ENCODE data around the gene ASF1B.

ASF1B gene

DNA sequence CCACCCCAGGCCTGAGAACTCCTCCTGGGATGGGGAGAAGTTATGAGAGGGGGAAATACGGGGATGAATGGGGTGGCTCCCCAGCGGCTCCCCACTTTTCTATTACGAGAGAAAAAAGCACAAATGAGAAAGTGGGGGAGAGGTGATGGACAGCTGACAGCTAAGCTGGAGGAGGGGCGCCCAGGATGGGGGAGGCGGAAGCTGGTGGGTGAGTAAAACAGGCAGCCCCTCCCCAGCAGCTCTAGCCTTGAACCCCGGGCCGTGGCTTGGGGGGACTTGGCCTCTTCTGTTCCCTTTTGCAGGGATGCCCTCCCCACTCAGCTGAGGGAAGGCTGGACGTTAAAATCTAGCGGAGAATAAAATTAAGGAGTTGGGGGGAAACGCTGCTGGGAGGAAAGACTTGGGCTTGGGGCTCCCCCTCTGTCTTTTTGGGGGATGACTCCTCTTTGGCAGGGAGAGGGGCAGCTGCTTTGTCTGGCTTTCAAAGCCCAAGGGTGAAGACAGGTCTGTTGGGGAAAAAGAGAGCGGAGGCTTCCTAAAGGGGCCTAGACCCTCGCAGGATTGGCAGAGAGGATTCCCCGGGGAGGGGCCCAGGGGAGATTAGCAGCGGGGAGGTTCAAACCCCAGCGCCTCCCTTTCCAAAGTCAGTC lies 44.5 kb downstream of the ASF1B start:
- DNase-seq (ENCODE audit: low read depth) = no peak
- peak overlapping the region; percentile 82 for H3K4me3 ChIP-seq (ENCODE audit: low read depth, low read length)

DNA sequence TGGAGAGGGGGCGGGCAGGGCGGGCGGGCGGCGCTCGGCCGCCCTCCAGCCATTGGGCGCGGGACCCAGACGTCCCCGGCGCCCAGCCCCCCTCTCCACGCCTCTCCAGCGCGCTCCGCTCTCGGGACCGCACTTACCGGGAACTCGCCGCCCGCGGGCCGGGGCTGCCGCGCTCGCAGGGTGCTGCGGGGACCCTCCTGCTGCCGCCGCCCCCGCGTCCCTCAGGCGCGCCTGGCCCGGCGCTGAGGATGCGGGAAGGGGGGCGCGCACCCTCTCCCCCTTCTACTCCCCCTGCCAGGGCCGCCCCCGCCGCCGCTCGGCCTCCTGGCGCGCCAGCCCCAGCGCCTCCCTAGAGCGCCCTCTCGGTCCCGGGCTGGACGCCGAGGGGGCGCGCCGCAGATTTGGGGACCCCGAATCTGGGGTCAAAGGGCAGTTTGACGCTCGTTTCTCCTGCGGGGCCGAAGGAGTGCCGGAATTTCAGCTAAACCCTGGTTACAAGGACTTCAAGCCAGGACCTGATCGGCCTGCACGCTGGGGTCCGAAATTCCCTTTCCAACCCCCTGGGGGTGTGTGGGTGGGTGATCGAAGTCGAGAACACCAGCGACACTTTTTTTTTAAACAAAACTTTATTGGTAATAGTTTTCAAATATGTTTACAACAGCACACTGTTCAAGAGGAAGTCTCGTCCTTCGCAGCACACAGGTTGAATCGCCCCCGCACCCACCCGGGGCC lies 45.1 kb downstream of the ASF1B start:
- DNase-seq (ENCODE audit: low read depth) = no peak
- H3K4me3 ChIP-seq (ENCODE audit: low read depth, low read length) = peak overlapping the region; percentile 82

DNA sequence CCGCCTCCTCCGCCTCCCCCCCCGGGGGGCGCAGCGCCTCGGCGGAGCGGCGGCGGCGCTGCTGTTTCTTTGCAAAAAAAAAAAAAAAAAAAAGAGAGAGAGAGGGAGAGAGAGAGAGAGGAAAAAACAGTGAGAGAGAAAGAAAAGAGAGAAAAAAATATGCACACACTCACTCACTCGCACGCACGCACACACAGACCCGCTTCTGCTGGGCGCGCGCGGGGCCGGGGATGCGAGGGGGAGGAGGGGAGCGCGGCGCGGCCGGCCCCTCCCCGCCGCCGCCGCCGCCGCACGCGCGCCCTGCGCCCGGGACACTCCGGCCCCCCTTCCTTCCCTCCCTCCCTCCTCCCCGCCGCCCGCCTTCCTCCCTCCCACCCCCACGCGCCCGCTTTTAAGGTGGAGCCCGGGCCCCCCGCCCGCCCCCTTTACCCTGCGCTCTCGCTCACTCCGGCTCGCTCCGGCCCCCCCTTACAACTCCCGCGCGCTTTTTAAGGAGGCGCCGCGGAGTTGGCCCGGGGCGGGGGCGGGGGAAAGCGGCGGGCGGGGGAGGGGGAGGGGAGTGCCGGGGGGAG lies 45.8 kb downstream of the ASF1B start, which contains the start of gene SAMD1:
TSS of gene SAMD1 (minus strand) at position 243 of the 572 bp plus-strand sequence.
- peak; percentile 78 for DNase-seq (ENCODE audit: low read depth)
- peak within 1 kb of the TSS; percentile 82 for H3K4me3 ChIP-seq (ENCODE audit: low read depth, low read length)

DNA sequence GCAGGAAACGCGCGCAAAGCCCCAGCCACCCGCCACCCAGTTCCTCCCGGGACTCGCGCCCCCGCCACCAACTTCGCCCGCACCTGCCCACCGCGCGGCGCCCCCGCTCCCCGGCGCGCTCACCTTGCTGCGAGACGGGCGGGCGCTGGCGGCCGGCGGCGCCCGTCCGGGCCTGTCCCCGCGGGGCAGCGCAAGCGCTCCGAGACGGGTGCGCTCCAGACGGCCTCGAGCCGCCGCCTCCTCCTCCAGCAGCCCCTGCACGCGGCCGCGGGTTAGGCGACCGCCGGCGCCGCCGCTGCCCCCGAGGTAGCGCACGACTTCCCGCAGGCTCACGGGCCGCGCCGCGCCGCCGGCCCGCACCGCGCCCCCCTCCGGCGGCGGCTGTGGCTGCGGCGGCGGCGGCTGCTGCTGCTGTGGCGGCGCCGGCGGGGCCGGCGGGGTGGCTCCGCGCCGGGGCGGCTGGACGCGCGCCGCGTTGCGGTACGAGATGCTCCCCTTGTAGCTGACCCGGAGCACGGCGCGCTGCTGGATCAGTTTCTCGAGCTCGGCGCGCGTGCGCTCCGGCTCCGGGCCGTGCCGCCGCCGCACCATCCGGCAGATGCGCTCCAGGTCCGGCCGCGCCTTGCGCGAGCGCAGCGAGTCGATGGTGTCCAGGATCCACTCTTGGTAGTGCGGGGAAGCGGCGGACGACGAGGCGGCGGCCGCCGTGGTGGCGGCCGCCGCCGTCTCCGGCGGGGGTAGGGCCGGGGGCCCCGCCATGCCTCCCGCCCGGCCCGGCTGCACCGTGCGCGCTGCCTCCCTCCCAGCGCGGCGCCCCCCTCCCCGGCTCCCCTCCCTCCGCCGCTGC lies 46.5 kb downstream of the ASF1B start:
- DNase-seq (ENCODE audit: low read depth) = no peak
- H3K4me3 ChIP-seq (ENCODE audit: low read depth, low read length) = peak overlapping the region; percentile 59

DNA sequence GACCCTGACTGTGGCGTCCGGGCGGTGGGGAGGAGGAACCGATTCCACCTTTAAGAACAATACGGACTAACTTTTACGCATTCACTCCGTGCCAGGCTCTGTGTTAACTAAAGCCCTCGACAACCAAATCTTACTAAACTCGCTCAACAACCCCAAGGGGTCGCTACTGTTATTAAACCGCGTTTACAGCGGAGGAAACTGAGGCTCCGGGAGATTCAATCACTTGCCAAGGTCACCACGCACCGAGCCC lies 47.1 kb downstream of the ASF1B start:
- H3K4me3 ChIP-seq (ENCODE audit: low read depth, low read length) = peak overlapping the region; percentile 59
- no peak for DNase-seq (ENCODE audit: low read depth)

DNA sequence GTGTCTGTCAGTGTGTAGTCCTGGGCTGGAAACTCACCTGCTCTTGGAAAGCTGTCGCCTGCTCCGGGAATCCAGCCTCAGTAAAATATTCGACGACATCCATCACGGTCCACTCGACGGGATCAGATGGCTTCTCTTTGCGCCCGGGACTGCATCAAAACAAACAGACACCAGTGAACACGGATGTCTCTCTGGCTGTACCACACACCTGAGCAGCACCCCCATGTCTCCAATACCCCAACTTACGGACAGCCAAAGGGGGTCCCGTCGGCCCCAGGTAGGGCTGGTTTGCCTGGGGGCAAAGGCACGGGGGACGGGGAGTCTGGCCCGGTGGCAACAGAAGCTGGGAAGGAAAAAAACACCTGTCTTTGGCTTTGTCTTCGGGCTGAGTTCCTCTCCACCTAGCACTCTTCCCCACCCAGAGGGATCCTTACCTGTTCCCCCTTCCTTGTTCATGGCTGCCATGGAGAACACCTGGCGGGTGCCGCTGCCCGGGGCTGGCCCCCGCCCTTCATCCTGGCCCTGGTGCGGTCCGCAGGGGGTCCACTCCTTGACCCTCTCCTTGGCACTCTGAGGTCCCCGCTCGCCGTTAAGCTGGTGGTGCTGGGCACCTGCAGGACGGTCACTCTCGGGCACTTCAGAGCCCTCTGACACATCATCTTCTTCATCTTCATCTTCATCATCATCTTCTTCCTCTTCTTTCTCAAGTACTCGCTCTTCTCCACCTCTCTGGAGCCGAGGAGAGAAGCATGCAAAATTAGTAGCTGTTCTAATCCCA lies 47.6 kb downstream of the ASF1B start:
- H3K4me3 ChIP-seq (ENCODE audit: low read depth, low read length) = peak overlapping the region; percentile 59
- DNase-seq (ENCODE audit: low read depth) = no peak

DNA sequence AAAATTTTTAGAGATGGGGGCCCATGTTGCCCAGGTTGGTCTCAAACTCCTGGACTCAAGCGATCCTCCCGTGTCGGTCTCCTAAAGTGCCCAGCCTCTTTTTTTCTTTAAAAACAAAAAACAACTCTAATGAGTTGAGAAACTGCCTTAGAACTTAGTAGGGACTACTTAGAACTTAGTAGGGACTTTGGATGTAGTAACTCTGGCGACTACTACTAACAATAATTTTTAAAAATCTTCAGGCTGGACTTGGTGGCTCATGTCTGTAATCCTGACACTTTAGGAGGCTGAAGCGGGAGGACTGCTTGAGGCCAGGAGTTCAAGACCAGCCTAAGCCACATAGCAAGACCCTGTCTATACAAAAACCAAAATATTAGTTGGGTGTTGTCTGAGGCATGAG lies 50.3 kb downstream of the ASF1B start:
- DNase-seq (ENCODE audit: low read depth) = no peak
- H3K4me3 ChIP-seq (ENCODE audit: low read depth, low read length) = no peak overlapping the region

DNA sequence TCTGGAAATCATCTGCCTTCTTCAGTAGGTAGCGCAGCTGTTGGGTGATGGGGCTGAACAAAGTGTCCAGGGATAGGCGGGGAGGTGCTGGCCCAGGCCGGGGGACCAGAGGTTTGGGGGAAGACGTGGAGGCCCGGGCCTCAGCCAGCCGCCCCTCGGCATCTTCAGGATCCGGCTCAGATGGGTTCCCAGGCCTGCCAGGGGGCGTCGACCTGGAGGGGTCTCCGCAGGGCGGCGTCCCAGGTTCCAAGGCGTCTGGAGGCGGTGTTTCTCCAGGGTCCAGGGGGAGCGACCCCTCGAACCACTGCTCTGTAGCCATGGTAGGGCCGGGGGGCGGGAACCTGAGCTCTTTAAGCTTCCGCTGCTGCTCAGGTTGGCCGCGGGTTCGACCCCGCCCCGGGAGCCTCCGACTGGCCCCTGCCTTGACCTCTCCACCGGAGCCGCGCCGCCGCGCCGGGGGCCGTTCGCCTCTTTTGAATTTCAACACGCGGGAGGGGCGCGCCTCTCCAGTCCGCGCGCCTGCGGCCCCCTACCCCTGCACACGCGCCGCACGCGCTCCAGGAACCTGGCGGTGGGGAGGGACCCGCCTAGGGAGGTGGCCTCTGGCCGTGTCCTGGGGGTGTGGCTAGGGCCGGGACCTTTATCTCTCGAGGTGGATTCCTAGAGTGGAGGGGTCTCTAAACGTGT lies 50.9 kb downstream of the ASF1B start, which contains the start of gene C19orf67:
TSS of gene C19orf67 (minus strand) at position 475 of the 687 bp plus-strand sequence. CDS start at position 319, 156 bp downstream.
- DNase-seq (ENCODE audit: low read depth) = no peak
- H3K4me3 ChIP-seq (ENCODE audit: low read depth, low read length) = no peak within 1 kb of the TSS

DNA sequence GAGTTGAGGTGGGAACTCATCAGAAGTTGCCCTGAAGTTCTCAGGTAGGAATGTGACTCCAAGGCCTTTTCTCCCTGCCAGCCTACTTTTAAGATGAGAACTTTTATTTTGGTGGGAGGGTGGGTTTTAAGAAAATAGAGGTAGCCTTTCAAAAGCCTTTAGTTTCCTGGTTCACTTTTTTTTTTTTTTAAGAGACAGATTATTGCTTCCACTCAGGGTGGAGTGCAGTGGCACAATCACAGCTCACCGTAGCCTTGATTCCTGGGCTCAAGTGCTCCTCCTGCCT lies 53.8 kb downstream of the ASF1B start:
- no peak overlapping the region for H3K4me3 ChIP-seq (ENCODE audit: low read depth, low read length)
- no peak for DNase-seq (ENCODE audit: low read depth)

DNA sequence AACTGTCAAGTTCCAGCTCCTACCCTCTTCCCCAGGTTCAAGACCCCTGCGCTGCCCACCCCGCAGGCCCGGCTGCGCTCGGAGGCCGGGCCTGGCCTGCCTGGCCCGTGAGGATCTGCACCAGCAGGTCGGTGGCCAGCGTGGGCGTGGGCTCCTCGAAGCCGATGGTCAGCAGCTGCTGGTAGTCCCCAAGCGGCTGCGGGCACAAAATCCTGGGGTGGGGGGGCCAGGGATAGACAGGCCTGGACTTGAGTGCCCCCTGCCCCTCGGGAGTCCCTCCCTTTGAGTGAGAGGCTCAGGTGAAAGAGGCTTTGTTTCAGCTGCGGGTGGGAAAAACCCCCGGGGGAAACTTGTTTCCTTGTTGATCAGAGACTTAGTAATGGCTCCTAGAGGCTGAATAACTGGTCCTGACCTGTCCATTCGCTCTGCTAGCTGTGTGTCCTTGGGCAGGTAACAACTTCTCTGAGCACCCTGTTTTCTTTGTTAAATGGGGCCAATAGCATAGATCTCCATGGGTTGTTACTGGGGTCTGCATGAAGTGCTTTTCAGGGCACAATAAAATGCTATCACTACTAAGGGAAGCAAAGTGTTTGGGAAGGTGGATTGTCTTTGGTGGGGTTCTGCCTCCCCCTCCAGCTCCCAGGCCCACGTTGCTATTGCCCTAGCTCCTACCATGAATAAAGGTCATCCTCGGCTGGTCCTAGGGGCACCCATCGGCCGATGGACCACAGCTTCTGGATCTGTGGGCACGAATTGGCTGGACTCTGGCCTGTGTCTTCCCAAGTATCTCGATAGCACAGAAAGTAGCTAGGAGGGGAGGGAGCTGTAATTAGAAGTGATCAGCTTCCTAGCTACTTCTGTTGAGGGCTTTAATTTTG lies 54.4 kb downstream of the ASF1B start:
- no peak for DNase-seq (ENCODE audit: low read depth)

DNA sequence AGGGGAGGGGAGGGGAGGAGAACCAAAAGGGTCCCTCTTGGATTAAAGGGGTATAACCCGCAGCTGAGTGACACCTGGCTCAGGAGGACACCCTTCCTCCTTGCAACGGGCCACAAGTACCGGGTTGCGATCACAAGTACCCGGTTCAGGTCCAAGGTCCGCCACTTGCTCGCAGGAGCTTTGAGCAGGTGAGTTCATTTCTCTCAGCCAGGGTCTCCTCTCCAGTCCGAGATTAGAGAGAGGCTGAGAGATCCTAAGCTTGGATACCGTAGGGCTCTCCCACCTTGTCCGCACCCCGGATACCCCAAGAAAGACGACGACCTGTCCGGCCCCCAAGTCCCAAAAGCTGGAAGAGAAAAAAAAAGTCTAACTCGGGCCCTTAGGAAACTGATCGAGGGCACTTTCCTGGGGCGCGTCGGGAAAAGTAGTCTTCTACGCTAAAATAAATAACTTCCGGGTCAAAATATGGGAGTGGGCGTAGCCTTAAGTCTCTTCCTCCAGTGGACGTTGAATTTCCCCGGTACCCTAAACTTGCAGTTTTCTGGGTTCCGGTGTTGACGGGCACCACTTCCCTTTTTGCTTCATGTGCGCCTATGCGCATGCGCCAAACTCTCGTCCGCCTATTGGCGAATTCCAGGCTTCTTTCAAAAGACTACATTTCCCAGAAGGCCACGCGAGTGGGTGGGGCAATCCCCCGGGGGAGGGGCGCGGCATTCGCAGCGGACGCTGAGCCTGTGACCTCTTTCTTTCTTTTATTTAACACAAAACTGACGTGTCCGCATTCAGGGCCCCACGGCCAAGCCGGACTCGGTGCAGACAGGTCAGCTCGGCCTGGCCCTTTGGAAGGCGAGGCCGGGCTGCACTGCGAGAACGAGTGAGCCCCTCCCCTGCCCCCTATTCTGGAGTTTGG lies 55.2 kb downstream of the ASF1B start:
- DNase-seq (ENCODE audit: low read depth) = peak; percentile 95
- peak overlapping the region; percentile 77 for H3K4me3 ChIP-seq (ENCODE audit: low read depth, low read length)

More for the DNA sequence above, 54.4 kb downstream of the ASF1B start:
- H3K4me3 ChIP-seq (ENCODE audit: low read depth, low read length) = peak overlapping the region; percentile 77

DNA sequence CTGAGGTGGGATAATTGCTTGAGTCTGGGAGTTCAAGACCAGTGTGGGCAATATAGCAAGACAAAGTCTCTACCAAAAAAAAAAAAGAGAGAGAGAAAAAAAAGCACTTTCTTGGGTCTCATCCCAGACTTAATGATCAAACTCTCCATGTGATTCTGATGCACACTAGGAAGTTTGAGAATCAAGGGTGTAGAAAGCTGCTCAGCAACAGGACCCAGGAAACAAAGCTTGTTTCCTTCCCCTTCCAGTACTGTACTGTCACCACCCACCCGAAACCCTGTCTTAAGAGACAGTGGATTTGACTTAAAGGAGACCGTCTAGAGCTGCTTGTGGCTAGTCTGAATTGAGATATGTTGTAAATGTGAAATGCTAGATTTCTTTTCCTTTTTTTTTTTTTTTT lies 58.0 kb downstream of the ASF1B start:
- H3K4me3 ChIP-seq (ENCODE audit: low read depth, low read length) = no peak overlapping the region
- no peak for DNase-seq (ENCODE audit: low read depth)

DNA sequence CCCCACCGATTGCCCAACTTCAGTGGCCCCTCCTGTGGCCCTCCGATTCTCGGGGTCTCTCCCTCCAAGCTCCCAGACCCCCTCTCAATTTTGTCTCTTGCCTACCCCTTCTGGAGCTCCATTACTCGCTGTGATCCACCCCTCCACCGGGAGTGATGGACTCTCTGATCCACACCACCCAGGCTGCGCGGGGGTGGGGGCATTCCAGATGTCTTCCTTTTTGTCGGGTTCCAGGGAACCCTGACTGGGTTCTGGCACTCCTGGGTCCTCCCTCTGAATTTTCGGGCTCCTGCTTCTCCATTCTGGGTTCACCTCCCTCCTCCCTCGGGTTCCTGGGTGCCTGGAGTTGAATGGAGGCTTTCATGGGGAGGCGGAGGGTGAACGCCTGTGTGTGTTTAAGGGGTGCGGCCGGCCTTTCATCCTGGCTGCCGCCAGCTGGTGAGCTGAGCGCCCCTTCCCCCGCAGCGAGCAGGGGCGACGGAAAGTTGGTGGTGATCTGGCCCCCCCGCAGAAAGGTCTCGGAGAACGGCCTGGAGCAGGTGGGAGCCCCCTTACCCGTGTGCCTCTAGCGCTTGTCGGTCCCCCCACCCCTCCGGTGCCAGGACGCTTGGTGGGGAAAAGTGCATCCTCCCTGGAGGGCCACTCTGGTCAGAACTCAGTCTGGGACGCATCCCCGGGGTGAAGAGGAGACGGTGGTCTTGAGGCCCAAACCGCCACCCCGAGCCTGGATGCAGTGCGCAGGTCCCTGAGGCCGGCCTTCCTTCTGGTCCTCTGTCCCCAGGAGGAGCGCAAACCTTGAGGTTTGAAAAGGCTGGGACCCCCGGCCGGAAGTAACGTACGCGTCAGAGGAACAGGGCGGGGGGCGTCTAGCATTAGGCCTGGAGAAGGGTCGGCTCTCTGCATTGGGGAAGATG lies 62.2 kb downstream of the ASF1B start:
- no peak for DNase-seq (ENCODE audit: low read depth)
- H3K4me3 ChIP-seq (ENCODE audit: low read depth, low read length) = peak overlapping the region; percentile 62

DNA sequence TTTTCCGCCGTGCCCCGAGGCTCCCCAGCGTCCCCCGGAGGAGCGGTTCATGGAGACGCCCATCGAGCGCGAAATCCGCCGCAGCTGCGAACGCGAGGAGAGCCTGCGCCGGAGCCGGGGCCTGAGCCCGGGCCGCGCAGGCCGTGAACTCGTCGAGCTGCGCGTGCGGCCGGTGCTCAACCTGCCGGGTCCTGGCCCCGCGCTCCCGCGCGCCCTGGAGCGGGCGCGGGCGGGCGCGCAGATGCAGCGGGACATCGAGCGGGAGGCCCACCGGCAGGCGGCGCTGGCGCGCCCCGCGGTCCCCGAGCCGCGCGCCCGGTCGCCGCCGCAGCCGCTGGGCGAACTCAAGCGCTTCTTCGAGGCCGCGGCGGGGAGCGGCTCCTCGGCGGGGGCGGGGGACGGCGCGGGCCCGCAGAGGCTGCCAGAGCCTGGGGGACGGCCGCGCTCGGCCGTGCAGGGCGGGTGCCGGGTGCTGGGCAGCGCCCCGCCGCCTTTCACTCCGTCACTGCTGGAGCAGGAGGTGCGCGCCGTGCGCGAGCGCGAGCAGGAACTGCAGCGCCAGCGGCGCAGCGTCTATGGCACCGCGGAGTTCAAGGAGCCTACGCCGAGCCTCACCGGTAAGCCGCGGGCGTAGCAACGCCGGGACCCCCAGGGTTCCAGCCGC lies 63.0 kb downstream of the ASF1B start:
- no peak for DNase-seq (ENCODE audit: low read depth)
- peak overlapping the region; percentile 62 for H3K4me3 ChIP-seq (ENCODE audit: low read depth, low read length)

DNA sequence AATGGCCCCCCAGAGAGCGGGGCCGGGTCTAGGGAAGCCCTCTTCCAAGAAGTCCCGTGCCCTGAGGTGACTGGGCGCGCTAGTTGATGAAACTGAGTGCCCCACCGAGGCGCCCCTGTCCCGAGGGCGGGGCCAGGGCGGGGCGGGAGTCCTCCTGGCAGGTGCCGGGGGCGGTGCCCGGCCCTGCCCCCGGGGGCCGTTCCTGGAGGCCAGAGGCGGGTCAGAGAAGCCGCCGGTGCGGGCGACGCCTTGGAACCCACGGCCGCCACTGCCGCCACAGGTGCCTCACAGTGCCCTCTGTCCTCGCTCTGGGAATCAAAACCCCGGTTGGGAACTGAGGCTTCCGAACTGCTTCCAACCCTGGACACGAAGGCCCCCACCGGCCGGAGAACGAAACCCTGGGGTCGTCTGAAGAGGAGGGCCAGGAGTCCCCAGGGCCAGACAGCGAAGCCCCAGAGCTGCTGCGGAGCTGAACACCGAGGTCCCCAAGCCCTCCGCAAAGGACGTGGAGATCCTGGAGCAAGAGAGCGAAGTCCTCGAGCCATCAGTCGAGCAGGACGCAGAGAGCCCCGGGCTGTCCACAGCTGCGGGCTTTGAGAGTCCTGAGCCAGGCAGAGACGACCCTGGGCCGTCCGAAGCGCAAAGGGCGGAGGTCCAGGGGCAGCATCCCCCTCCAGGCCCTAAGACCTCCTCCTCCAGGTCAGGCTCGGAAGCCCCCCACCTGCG lies 63.7 kb downstream of the ASF1B start, which contains the start of gene MISP3:
TSS of gene MISP3 (plus strand) at position 252 of the 726 bp plus-strand sequence. CDS start 524 bp downstream, outside the sequence.
- H3K4me3 ChIP-seq (ENCODE audit: low read depth, low read length) = peak within 1 kb of the TSS; percentile 62
- DNase-seq (ENCODE audit: low read depth) = no peak
